H1 (cell line): Measurements from ENCODE around the gene NRL. TPM values are rescaled to one million over a fixed set of nuclear protein-coding genes. Genes with fewer than 3 reads are reported as not detected.

Source experiments
- CTCF ChIA-PET: fragments of 300-600 bp; sonication (Branson Sonifier 250); formaldehyde crosslinking; loops from one replicate; lab custom pipeline; 2021; ENCODE audit not compliant: partially characterized antibody; lab: Charles Lee
- POLR2A ChIA-PET: fragments of 300-600 bp; sonication (Branson Sonifier 250); formaldehyde crosslinking; loops from one replicate; lab custom pipeline; 2021; ENCODE audit warnings: inconsistent platforms; ENCODE audit not compliant: partially characterized antibody; lab: Charles Lee
- DNase-seq, 2 experiments: peaks; one replicate each; pipeline versions ENCODE4 v3.0.0 to v3.0.0-alpha.2; 2010 to 2022; ENCODE audit warnings: low spot score in 2 of 2, low read depth in 1 of 2, mixed read lengths in 1 of 2
- FAIRE-seq: peaks from 2 replicates; lab custom pipeline; 2011; peaks lifted over from hg19 to GRCh38; lab: Jason Lieb, UNC
- H2AFZ ChIP-seq: 2 replicates; pipeline ENCODE4 v1.8.1; 2012; ENCODE audit warnings: low read length, inconsistent platforms
- H2AK5ac ChIP-seq: 2 replicates; pipeline ENCODE4 v1.6.1; 2013; ENCODE audit warnings: low read depth, low read length
- H2BK120ac ChIP-seq: replicated peaks from 2 replicates; pipeline ENCODE3; 2013; ENCODE audit warnings: low read depth, low read length, inconsistent platforms
- H2BK12ac ChIP-seq: 2 replicates; pipeline ENCODE4 v1.6.1; 2013; ENCODE audit warnings: low read depth, low read length
- H2BK15ac ChIP-seq: 2 replicates; pipeline ENCODE4 v1.6.1; 2013; ENCODE audit warnings: low read length
- H2BK20ac ChIP-seq: 2 replicates; pipeline ENCODE4 v1.6.1; 2013; ENCODE audit warnings: low read length
- H2BK5ac ChIP-seq: 2 replicates; pipeline ENCODE4 v1.6.1; 2013; ENCODE audit warnings: low read depth, low read length
- H3K14ac ChIP-seq: 2 replicates; pipeline ENCODE4 v1.6.1; 2013; ENCODE audit warnings: inconsistent platforms; ENCODE audit not compliant: insufficient read length
- H3K18ac ChIP-seq: 2 replicates; pipeline ENCODE4 v1.6.1; 2013; ENCODE audit warnings: low read length; ENCODE audit errors: extremely low read depth
- H3K23ac ChIP-seq: 2 replicates; pipeline ENCODE4 v1.6.1; 2013; ENCODE audit warnings: inconsistent platforms; ENCODE audit not compliant: insufficient read length
- H3K23me2 ChIP-seq: 2 replicates; pipeline ENCODE4 v1.6.1; 2013; ENCODE audit warnings: low read depth, low read length
- H3K27ac ChIP-seq: 2 replicates; pipeline ENCODE4 v1.6.1; 2011; ENCODE audit warnings: low read depth, low read length, inconsistent platforms
- H3K27me3 ChIP-seq, 4 experiments: replicated peaks in 1 of 4; 1 replicate in 1 of 4; 2 replicates in 3 of 4; pipeline versions ENCODE4 v1.6.1 to v1.8.1; 2011 to 2013; ENCODE audit warnings: low read length in 3 of 4, mild to moderate bottlenecking in 3 of 4, inconsistent platforms in 2 of 4, mixed read lengths in 2 of 4, moderate library complexity in 1 of 4; ENCODE audit not compliant: control insufficient read depth in 3 of 4, insufficient read depth in 3 of 4; ENCODE audit errors: extremely low read depth in 1 of 4
- H3K36me3 ChIP-seq, 4 experiments: 2 replicates each; pipeline versions ENCODE4 v1.6.1 to v1.8.1; 2011 to 2013; ENCODE audit warnings: mild to moderate bottlenecking in 4 of 4, low read length in 3 of 4, moderate library complexity in 2 of 4, control low read depth in 1 of 4, inconsistent platforms in 1 of 4; ENCODE audit not compliant: insufficient read depth in 4 of 4, control insufficient read depth in 2 of 4
- H3K4ac ChIP-seq: replicated peaks from 2 replicates; pipeline ENCODE3; 2013; ENCODE audit warnings: low read length, low read depth, mixed read lengths, inconsistent platforms; ENCODE audit not compliant: insufficient read length
- H3K4me1 ChIP-seq, 4 experiments: replicated peaks in 1 of 4; 1 replicate in 1 of 4; 2 replicates in 3 of 4; pipeline versions ENCODE4 v1.6.1 to v1.8.1; 2011 to 2013; ENCODE audit warnings: low read length in 3 of 4, inconsistent platforms in 2 of 4, mixed read lengths in 1 of 4; ENCODE audit not compliant: insufficient read depth in 4 of 4, control insufficient read depth in 3 of 4
- H3K4me2 ChIP-seq, 2 experiments: 2 replicates each; pipeline versions ENCODE4 v1.6.1 to v1.8.1; 2011 to 2013; ENCODE audit warnings: low read depth in 2 of 2, low read length in 2 of 2, control low read depth in 1 of 2, inconsistent platforms in 1 of 2, mild to moderate bottlenecking in 1 of 2; ENCODE audit not compliant: insufficient read depth in 1 of 2
- H3K4me3 ChIP-seq, 4 experiments: fragments of 200-600, 300-600 bp in 1 of 4; sonication (generic), shearing (Covaris generic), sonication (Bioruptor Twin) in 1 of 4; 2 replicates each; pipeline versions ENCODE4 v1.5.1 to v1.8.1; 2011 to 2016; ENCODE audit warnings: low read length in 4 of 4, low read depth in 3 of 4, control low read depth in 2 of 4, inconsistent platforms in 2 of 4, mild to moderate bottlenecking in 2 of 4, mixed read lengths in 1 of 4, moderate library complexity in 1 of 4; ENCODE audit not compliant: insufficient read depth in 2 of 4; ENCODE audit errors: extremely low read depth in 1 of 4
- H3K56ac ChIP-seq: replicated peaks from 2 replicates; pipeline ENCODE3; 2013; ENCODE audit warnings: low read depth, mild to moderate bottlenecking, mixed read lengths, low read length, inconsistent platforms; ENCODE audit not compliant: insufficient read length
- H3K79me1 ChIP-seq: 2 replicates; pipeline ENCODE4 v1.6.1; 2013; ENCODE audit warnings: low read depth, low read length, control low read depth
- H3K79me2 ChIP-seq, 2 experiments: 2 replicates each; pipeline versions ENCODE4 v1.6.1 to v1.8.1; 2012 to 2013; ENCODE audit warnings: low read length in 2 of 2, mild to moderate bottlenecking in 2 of 2, inconsistent platforms in 1 of 2; ENCODE audit not compliant: insufficient read depth in 2 of 2, control insufficient read depth in 1 of 2
- H3K9ac ChIP-seq, 4 experiments: replicated peaks in 1 of 4; 1 replicate in 1 of 4; 2 replicates in 3 of 4; pipeline versions ENCODE4 v1.6.1 to v1.8.1; 2011 to 2013; ENCODE audit warnings: low read depth in 3 of 4, low read length in 3 of 4, control low read depth in 2 of 4, mild to moderate bottlenecking in 2 of 4, moderate library complexity in 2 of 4, inconsistent platforms in 1 of 4; ENCODE audit errors: extremely low read depth in 1 of 4
- H3K9me3 ChIP-seq, 2 experiments: 2 replicates each; pipeline versions ENCODE4 v1.6.1 to v1.8.1; 2012 to 2013; ENCODE audit warnings: mild to moderate bottlenecking in 2 of 2, moderate library complexity in 2 of 2, control low read depth in 1 of 2, inconsistent platforms in 1 of 2, low read depth in 1 of 2, low read length in 1 of 2, mixed read lengths in 1 of 2; ENCODE audit not compliant: insufficient read depth in 2 of 2
- H4K20me1 ChIP-seq, 2 experiments: replicated peaks in 1 of 2; 2 replicates each; pipeline versions ENCODE3 to v1.8.1; 2011 to 2013; ENCODE audit warnings: inconsistent platforms in 2 of 2, low read length in 2 of 2, mild to moderate bottlenecking in 1 of 2; ENCODE audit not compliant: insufficient read depth in 2 of 2, control insufficient read depth in 1 of 2
- H4K5ac ChIP-seq: 2 replicates; pipeline ENCODE4 v1.6.1; 2013; ENCODE audit warnings: low read length, low read depth, mixed read lengths, inconsistent platforms; ENCODE audit not compliant: insufficient read length
- H4K8ac ChIP-seq: 2 replicates; pipeline ENCODE4 v1.8.0; 2013; ENCODE audit warnings: mild to moderate bottlenecking, moderate library complexity, low read length, inconsistent platforms; ENCODE audit not compliant: insufficient read depth; ENCODE audit errors: extremely low read depth
- H4K91ac ChIP-seq: replicated peaks from 2 replicates; pipeline ENCODE3; 2013; ENCODE audit warnings: low read length, mixed read lengths, inconsistent platforms; ENCODE audit not compliant: insufficient read length
- BACH1 ChIP-seq: IDR thresholded peaks from 2 replicates; pipeline ENCODE4 v1.6.1; 2012; ENCODE audit warnings: low read length, improper control_type of control experiment
- BRCA1 ChIP-seq: IDR thresholded peaks from 2 replicates; pipeline ENCODE4 v1.6.1; 2012; ENCODE audit warnings: low read depth, low read length, improper control_type of control experiment
- CEBPB ChIP-seq: IDR thresholded peaks from 2 replicates; pipeline ENCODE4 v1.6.1; 2012; ENCODE audit warnings: low read depth, low read length
- E2F6 ChIP-seq: IDR thresholded peaks from 2 replicates; pipeline ENCODE4 v1.6.1; 2012; ENCODE audit warnings: inconsistent platforms
- EZH2 ChIP-seq: fragments of 200-600 bp; sonication (generic); IDR thresholded peaks from 2 replicates; pipeline ENCODE4 v1.7.1; 2012; ENCODE audit warnings: low read depth, mild to moderate bottlenecking, moderate library complexity, low read length, inconsistent platforms; ENCODE audit not compliant: severe bottlenecking
- NRF1 ChIP-seq: IDR thresholded peaks from 2 replicates; pipeline ENCODE4 v1.6.1; 2011; ENCODE audit warnings: mild to moderate bottlenecking, low read depth, low read length, improper control_type of control experiment
- POLR2A ChIP-seq, 2 experiments: IDR thresholded peaks; 1 replicate in 1 of 2; 2 replicates in 1 of 2; pipeline ENCODE4 v1.6.1; 2011; ENCODE audit warnings: low read depth in 2 of 2, low read length in 2 of 2, mild to moderate bottlenecking in 2 of 2; ENCODE audit errors: control extremely low read depth in 1 of 2
- RAD21 ChIP-seq, 2 experiments: IDR thresholded peaks in 1 of 2; conservative IDR thresholded peaks in 1 of 2; 2 replicates each; pipeline ENCODE4 v1.6.1; 2011; ENCODE audit warnings: low read depth in 2 of 2, low read length in 2 of 2, improper control_type of control experiment in 1 of 2, inconsistent platforms in 1 of 2, mild to moderate bottlenecking in 1 of 2, moderate library complexity in 1 of 2
- RXRA ChIP-seq: IDR thresholded peaks from 2 replicates; pipeline ENCODE4 v1.6.1; 2011; ENCODE audit warnings: low read depth, mild to moderate bottlenecking, low read length, moderate library complexity; ENCODE audit not compliant: insufficient read depth
- TAF1 ChIP-seq: IDR thresholded peaks from 2 replicates; pipeline ENCODE4 v1.6.1; 2011; ENCODE audit warnings: mild to moderate bottlenecking, low read depth, low read length
- USF2 ChIP-seq: IDR thresholded peaks from 2 replicates; pipeline ENCODE4 v1.6.1; 2011; ENCODE audit warnings: low read length, improper control_type of control experiment
- WGBS, 2 experiments: shearing (Covaris generic) in 1 of 2; methylation state at CpG; one replicate each; pipeline versions ENCODE4 v1.1.6 to v1.1.7; 2013 to 2015; ENCODE audit warnings: low lambda C conversion rate in 2 of 2, mixed read lengths in 2 of 2, inconsistent platforms in 1 of 2, low coverage in 1 of 2, missing lambda C conversion rate in 1 of 2; ENCODE audit not compliant: insufficient replicate concordance in 2 of 2, insufficient coverage in 1 of 2, insufficient read length in 1 of 2; ENCODE audit errors: extremely low coverage in 1 of 2, missing lambda C conversion rate in 1 of 2; 5-methylcytosine and 5-hydroxymethylcytosine counted together
- polyA plus RNA-seq, 7 experiments: library from polyadenylated mRNA; depleted of rRNA in 3 of 7; stranded (reverse) in 5 of 7; unstranded in 2 of 7; fragments of >200 nt in 5 of 7; fragments of 200-250 nt in 2 of 7; gene quantifications; 1 replicate in 5 of 7; 2 replicates in 1 of 7; 4 replicates in 1 of 7; pipeline versions ENCODE4 v1.2.1 to v1.2.3, GENCODE V29; 2011 to 2013; ENCODE audit warnings: missing spikeins in 2 of 7, mixed read lengths in 2 of 7
- total RNA-seq: library from RNA; stranded (reverse); fragmentation: NEBNext Ultra II Directional; extraction: Animal tissue kit (Norgen Biotek cat#: 25700); gene quantifications from 2 replicates; pipeline ENCODE4 v1.2.1, GENCODE V29; 2021

Gene NRL
- total and polyA plus RNA-seq, 2 of the 8 experiments (the other 6 are each of a cell fraction or from before 2014, with no cell fraction given) = 1.1 to 2.2 TPM

GRCh38 chr14:24064091-24064795 lies 50.5 kb downstream of the NRL start:
- no peaks in the 10 kb centered on the region for H4K20me1 ChIP-seq
- H2BK20ac ChIP-seq = no peak overlapping the region
- ChIA-PET POLR2A (interaction anchor here (1.1 to 27.2 kb wide), 4 partner anchors 10 to 35 kb away, joined by 3 to 626 read pairs (median 20); partner anchors contain the start of genes CARMIL3 and PCK2), CTCF (interaction anchor here (0.7 to 23.8 kb wide), 8 partner anchors 8 to 243 kb away, joined by 3 to 316 read pairs (median 6); partner anchors contain the start of genes CARMIL3, CIDEB and PCK2)
- H2AFZ ChIP-seq = no peak overlapping the region
- no peak overlapping the region for H3K56ac ChIP-seq
- H2BK120ac ChIP-seq = no peak overlapping the region
- H3K18ac ChIP-seq = no peak overlapping the region
- H3K23ac ChIP-seq = no peak overlapping the region
- H2AK5ac ChIP-seq = no peak overlapping the region
- H3K4me1 ChIP-seq = no peaks in the 10 kb centered on the region
- H3K4me3 ChIP-seq = no peak overlapping the region
- H3K79me1 ChIP-seq = no peaks in the 10 kb centered on the region
- no peaks in the 10 kb centered on the region for H3K23me2 ChIP-seq
- H3K9me3 ChIP-seq = no peaks in the 10 kb centered on the region
- no peak overlapping the region for H4K91ac ChIP-seq
- H2BK5ac ChIP-seq = no peak overlapping the region
- no peak overlapping the region for H3K4ac ChIP-seq
- WGBS, 2 experiments = 89% methylated on average over 3 of the region's 7 CpGs; no CpG with 5 or more reads in 1 of the 2 experiments
- H3K36me3 ChIP-seq = no peaks in the 10 kb centered on the region
- no peak overlapping the region for H3K27ac ChIP-seq
- H3K9ac ChIP-seq = no peak overlapping the region
- no peak overlapping the region for H3K4me2 ChIP-seq
- H4K5ac ChIP-seq = no peak overlapping the region
- DNase-seq (no peak), FAIRE-seq (no peak)
- no peak overlapping the region for H3K14ac ChIP-seq
- no peak overlapping the region for H2BK12ac ChIP-seq
- H3K27me3 ChIP-seq = no peaks in the 10 kb centered on the region; a peak in 1 of 7 replicates
- H4K8ac ChIP-seq = no peak overlapping the region; the same call in 1 of the 2 replicates
- no peaks in the 10 kb centered on the region for H3K79me2 ChIP-seq
- H2BK15ac ChIP-seq = no peak overlapping the region
- TF ChIP-seq POLR2A (IDR thresholded peaks at IDR 0.05; ENCODE audit: control extremely low read depth in 1 of 2, low read depth in 2 of 2, low read length in 2 of 2) (no peak), EZH2 (no peak), E2F6 (no peak), NRF1 (no peak), TAF1 (no peak), BRCA1 (no peak), USF2 (no peak), BACH1 (no peak), RXRA (no peak), CEBPB (no peak), RAD21 (IDR thresholded peaks at IDR 0.05 in 1 of 2, conservative IDR thresholded peaks at IDR 0.05 in 1 of 2; ENCODE audit: low read depth in 2 of 2, low read length in 2 of 2) (no peak)
